SH-SY5Y (cell line): ENCODE results near the gene DEFB129.

Experiments
- GATA2 ChIP-seq: IDR thresholded peaks from 2 replicates; pipeline ENCODE4 v1.6.1; 2011; ENCODE audit warnings: mild to moderate bottlenecking, low read depth, low read length
- GATA3 ChIP-seq: IDR thresholded peaks from 2 replicates; pipeline ENCODE4 v1.6.1; 2011; ENCODE audit warnings: low read depth, mild to moderate bottlenecking, low read length, moderate library complexity

- TF ChIP-seq GATA2 (no peak), GATA3 (no peak)
Measured at GRCh38 chr20:271528-271927, 44.5 kb downstream of the DEFB129 start.
